ENCODE data around the gene NRXN3. TPM values are rescaled to one million over a fixed set of nuclear protein-coding genes. Genes with fewer than 3 reads are reported as not detected.
"Not testable (repeated sequence)": the region's sequence is repeated elsewhere in the genome, so short reads cannot be mapped to it uniquely, and the experiment has no call there.

NRXN3 gene
- total RNA-seq, 1 experiment from 2014 or later: not detected

- H3K4me1 Mint-ChIP-seq (ENCODE audit: low read depth, unreplicated experiment): no peaks in the 10 kb centered on the region
- no peak for DNase-seq
- TF ChIP-seq CTCF (IDR thresholded peaks at IDR 0.05; ENCODE audit: unreplicated experiment): no peak
- H3K9me3 Mint-ChIP-seq (ENCODE audit: low read depth, unreplicated experiment): peaks cover 4% of the 10 kb centered on the region
- intact Hi-C loops (cut with micrococcal nuclease; ENCODE audit: unreplicated experiment): no loop called here
- H3K36me3 Mint-ChIP-seq (ENCODE audit: insufficient read depth, unreplicated experiment): no peaks in the 10 kb centered on the region
- CTCF ChIA-PET: no interaction called here
- H3K4me3 Mint-ChIP-seq (ENCODE audit: low read depth, unreplicated experiment): no peak overlapping the region
- BruUV-seq (replicated peaks): no TSS peak
- no peaks in the 10 kb centered on the region for H3K27me3 Mint-ChIP-seq (ENCODE audit: unreplicated experiment)
- H3K27ac Mint-ChIP-seq (ENCODE audit: unreplicated experiment): no peak overlapping the region
Measured at GRCh38 chr14:79101388-79101787, 931.2 kb downstream of the NRXN3 start.

- Mint-ChIP-seq H3K4me3 (ENCODE audit: low read depth, unreplicated experiment) (no peak overlapping the region), H3K36me3 (ENCODE audit: insufficient read depth, unreplicated experiment) (no peaks in the 10 kb centered on the region), H3K4me1 (ENCODE audit: low read depth, unreplicated experiment) (no peaks in the 10 kb centered on the region), H3K27ac (ENCODE audit: unreplicated experiment) (no peak overlapping the region), H3K9me3 (ENCODE audit: low read depth, unreplicated experiment) (peaks cover 7% of the 10 kb centered on the region), H3K27me3 (ENCODE audit: unreplicated experiment) (no peaks in the 10 kb centered on the region)
- BruUV-seq (replicated peaks): no TSS peak
- no peak for DNase-seq
- no peak for TF ChIP-seq CTCF (IDR thresholded peaks at IDR 0.05; ENCODE audit: unreplicated experiment)
- intact Hi-C loops (cut with micrococcal nuclease; ENCODE audit: unreplicated experiment): no loop called here
- CTCF ChIA-PET: no interaction called here
Measured at GRCh38 chr14:79103764-79104163, 933.6 kb downstream of the NRXN3 start.

GRCh38 chr14:79110564-79110963, 940.4 kb downstream of the NRXN3 start:
- H3K9me3 Mint-ChIP-seq (ENCODE audit: low read depth, unreplicated experiment); H3K4me1 Mint-ChIP-seq (ENCODE audit: low read depth, unreplicated experiment); intact Hi-C loops (cut with micrococcal nuclease; ENCODE audit: unreplicated experiment); H3K27ac Mint-ChIP-seq (ENCODE audit: unreplicated experiment); CTCF ChIA-PET; BruUV-seq (replicated peaks); H3K27me3 Mint-ChIP-seq (ENCODE audit: unreplicated experiment); H3K36me3 Mint-ChIP-seq (ENCODE audit: insufficient read depth, unreplicated experiment); DNase-seq; H3K4me3 Mint-ChIP-seq (ENCODE audit: low read depth, unreplicated experiment): not testable (repeated sequence)

- no peaks in the 10 kb centered on the region for H3K4me1 Mint-ChIP-seq (ENCODE audit: low read depth, unreplicated experiment)
- no peak for TF ChIP-seq CTCF (IDR thresholded peaks at IDR 0.05; ENCODE audit: unreplicated experiment)
- peaks cover 12% of the 10 kb centered on the region for H3K9me3 Mint-ChIP-seq (ENCODE audit: low read depth, unreplicated experiment)
- intact Hi-C loops (cut with micrococcal nuclease; ENCODE audit: unreplicated experiment): no loop called here
- BruUV-seq (replicated peaks): no TSS peak
- H3K27ac Mint-ChIP-seq (ENCODE audit: unreplicated experiment): no peak overlapping the region
- no peaks in the 10 kb centered on the region for H3K27me3 Mint-ChIP-seq (ENCODE audit: unreplicated experiment)
- no peak overlapping the region for H3K4me3 Mint-ChIP-seq (ENCODE audit: low read depth, unreplicated experiment)
- CTCF ChIA-PET: no interaction called here
- no peaks in the 10 kb centered on the region for H3K36me3 Mint-ChIP-seq (ENCODE audit: insufficient read depth, unreplicated experiment)
- no peak for DNase-seq
Measured at GRCh38 chr14:79111987-79112501, 941.9 kb downstream of the NRXN3 start.

GRCh38 chr14:79117561-79117960, 947.4 kb downstream of the NRXN3 start:
- no TSS peak for BruUV-seq (replicated peaks)
- Mint-ChIP-seq H3K4me1 (ENCODE audit: low read depth, unreplicated experiment) (no peaks in the 10 kb centered on the region), H3K36me3 (ENCODE audit: insufficient read depth, unreplicated experiment) (no peaks in the 10 kb centered on the region), H3K9me3 (ENCODE audit: low read depth, unreplicated experiment) (peaks cover 8% of the 10 kb centered on the region), H3K27me3 (ENCODE audit: unreplicated experiment) (no peaks in the 10 kb centered on the region), H3K4me3 (ENCODE audit: low read depth, unreplicated experiment) (no peak overlapping the region), H3K27ac (ENCODE audit: unreplicated experiment) (no peak overlapping the region)
- intact Hi-C loops (cut with micrococcal nuclease; ENCODE audit: unreplicated experiment): no loop called here
- CTCF ChIA-PET: no interaction called here
- no peak for DNase-seq
- no peak for TF ChIP-seq CTCF (IDR thresholded peaks at IDR 0.05; ENCODE audit: unreplicated experiment)
